ENCODE results near the gene FCN3.

- TF ChIP-seq CTCF (IDR thresholded peaks at IDR 0.05) (no peak), EZH2 (IDR thresholded peaks at IDR 0.05; ENCODE audit: borderline replicate concordance, insufficient read depth, low read depth, low read length, poor library complexity, severe bottlenecking) (no peak)
Observed at GRCh38 chr1:27397749-27398148, 23.1 kb upstream of the FCN3 start.
